Subcutaneous adipose tissue (tissue), 4 donors: Measurements from ENCODE around the gene CXCR5. TPM values are rescaled to one million over a fixed set of nuclear protein-coding genes. Genes with fewer than 3 reads are reported as not detected.

Source experiments
- total RNA-seq, 4 donors: library from RNA; depleted of rRNA; stranded (reverse); fragments of >200 nt; gene quantifications; one replicate each; pipeline ENCODE4 v1.1.0, GENCODE V29; 2016
- TF ChIP-seq, protein P1 (sequence below): fragments of 450-650 bp; IDR thresholded peaks from one replicate; pipeline ENCODE4 v1.5.1; 2016; ENCODE audit warnings: low read depth, mild to moderate bottlenecking, control low read depth, antibody characterized with exemption, moderate library complexity

The CXCR5 gene
- total RNA-seq, 4 donors from 2014 or later, result 0.16 TPM; not detected in 3

DNA sequence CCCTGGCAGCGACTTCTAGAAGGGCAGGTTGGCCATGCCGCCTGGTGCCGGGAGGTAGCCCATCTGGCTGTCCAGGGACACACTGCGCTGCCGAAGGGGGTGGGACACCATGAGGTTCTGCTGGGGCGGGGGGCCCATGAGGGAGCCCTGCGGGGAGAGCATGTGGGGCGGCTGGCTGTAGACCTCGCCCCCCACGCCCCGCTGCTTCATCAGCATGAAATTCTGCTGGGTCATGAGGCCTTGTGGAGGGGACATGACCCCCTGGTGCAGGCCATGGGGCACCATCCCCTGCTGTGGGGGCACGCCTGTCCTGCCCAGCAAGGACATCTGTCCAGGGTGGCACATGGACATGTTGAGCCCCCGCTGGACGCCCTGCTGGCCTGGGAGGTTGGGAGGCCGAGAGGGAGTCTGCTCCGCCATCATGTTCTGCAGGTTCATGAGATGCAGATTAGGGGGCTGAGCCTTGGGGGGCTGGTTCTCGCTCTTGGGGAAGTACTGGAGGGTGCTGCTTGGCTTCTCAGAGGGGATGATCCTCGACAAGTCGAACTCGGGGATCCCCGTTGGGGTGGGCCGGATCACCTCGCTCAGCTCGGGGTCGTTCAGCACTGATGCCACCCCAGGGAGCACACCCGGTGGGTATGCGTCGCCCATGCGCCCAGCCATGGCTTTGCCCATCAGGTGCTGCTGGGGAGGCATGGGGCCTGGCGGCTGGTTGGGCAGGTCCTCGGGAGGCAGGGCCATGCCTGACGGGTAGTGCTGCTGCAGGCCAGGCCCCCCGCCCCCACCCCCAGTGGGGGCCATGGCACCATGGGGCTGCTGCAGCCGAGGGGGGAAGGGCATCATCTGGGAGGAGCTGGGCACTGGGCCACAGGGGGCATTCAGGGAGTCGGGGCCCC lies 15.0 kb downstream of the CXCR5 start:
- TF ChIP-seq, protein P1, sequence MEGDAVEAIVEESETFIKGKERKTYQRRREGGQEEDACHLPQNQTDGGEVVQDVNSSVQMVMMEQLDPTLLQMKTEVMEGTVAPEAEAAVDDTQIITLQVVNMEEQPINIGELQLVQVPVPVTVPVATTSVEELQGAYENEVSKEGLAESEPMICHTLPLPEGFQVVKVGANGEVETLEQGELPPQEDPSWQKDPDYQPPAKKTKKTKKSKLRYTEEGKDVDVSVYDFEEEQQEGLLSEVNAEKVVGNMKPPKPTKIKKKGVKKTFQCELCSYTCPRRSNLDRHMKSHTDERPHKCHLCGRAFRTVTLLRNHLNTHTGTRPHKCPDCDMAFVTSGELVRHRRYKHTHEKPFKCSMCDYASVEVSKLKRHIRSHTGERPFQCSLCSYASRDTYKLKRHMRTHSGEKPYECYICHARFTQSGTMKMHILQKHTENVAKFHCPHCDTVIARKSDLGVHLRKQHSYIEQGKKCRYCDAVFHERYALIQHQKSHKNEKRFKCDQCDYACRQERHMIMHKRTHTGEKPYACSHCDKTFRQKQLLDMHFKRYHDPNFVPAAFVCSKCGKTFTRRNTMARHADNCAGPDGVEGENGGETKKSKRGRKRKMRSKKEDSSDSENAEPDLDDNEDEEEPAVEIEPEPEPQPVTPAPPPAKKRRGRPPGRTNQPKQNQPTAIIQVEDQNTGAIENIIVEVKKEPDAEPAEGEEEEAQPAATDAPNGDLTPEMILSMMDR, result no peak

DNA sequence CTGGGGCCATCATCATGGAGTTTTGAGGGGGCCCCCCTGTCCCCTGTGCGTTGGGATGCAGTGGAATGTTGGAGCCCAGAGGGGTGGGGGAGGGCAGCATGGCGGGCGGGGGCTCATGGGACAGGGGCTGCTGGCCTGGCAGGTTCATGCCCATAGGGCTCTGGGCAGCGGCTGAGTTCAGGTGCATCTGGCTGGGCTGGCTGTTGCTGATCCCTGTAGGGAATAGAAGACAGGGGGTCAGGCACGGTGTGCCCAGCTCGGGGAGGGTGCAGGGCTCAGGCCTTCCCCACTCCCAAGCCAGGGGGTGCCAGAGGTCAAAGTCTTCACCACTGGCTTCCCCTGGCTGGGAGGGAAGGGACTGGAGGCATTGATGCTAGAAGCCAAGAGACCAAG lies 15.6 kb downstream of the CXCR5 start:
- TF ChIP-seq, protein P1, result no peak

GRCh38 chr11:118899706-118900360 lies 16.1 kb downstream of the CXCR5 start:
- TF ChIP-seq, protein P1, result no peak

DNA sequence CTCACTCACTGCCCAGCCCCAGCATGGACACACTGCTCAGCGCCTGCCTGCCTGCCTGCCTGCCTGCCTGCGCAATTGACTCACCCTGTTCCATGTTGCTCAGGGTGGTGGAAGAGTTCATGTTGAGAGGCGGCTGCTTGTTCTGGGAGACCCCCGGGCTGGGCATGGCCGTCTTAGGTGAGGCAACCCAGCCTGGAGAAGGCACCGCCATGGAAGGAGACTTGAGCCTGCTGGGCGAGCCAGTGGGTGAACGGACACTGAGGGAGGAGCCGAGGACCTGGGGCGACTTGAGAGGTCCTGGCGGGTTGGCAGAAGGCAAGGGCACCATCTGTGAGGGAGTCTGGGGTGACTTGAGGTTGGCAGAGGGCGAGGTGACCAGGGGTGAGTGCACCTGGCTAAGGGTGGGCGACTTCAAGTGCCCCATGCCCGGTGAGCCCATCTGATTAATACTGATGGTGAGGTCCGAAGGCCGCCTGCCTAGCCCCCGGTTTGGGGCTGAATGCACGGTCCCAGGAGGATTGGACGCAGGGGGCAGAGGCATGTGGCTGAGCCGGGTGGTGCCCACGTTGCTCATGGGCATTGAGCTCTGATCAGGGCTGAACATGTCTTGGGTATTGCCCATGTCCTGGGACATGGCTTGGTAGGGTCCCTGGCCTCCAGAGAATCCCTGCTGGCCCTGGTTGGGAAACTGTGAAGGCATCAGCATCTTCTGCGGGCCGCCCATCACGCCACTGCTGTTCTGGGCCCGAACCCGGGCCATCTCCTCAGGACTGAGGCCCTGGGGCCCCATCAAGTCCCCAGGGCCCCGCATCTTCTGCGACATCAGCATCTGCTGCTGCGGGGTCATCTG lies 17.1 kb downstream of the CXCR5 start:
- TF ChIP-seq, protein P1, result no peak

- TF ChIP-seq, protein P1, result no peak
Observed at GRCh38 chr11:118901494-118902335, 18.0 kb downstream of the CXCR5 start.

DNA sequence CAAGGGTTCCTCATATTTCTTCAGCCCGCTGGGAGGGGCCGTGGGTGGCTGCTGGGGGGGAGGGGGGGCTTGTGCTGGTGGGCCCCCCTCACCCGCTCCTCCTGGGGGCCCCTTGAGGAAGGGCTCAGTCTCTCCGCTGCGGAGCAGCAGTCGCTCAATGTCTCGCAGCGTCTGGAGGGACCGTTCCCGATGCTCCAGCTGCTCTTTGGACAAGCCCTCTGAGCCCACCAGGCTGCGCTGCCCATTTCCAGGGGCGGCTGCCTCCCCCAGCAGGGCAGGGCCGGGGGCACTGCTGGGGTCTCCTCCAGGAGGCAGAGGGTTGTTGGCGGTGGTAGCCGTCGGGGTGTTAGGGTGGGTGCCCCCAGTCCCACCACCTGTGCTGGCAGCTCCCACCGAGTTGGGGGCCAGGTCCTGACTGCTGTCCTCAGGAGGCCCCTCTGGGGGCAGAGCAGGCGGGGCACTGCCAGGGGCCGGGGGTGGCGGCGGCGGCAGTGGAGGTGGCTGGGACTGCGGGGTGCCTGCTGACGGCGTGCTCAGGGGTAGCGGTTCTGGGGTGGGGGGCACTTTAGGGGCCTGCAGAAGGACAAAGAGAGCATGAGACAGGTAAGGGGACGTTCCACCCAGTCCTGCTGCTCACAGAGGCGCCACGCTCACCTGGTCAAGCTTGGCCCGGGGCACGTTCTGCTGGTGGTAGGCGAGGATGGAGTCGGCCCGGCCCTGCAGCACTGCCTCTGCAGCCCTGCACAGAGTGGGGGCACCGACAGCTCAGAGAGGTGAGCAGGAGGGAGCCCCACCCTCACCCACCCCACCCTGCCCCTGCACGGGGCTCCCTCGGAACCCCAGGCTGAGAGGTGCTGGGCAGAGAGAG lies 18.9 kb downstream of the CXCR5 start:
- TF ChIP-seq, protein P1, result no peak
